ENCODE data around the gene MPHOSPH6.

Gene MPHOSPH6

DNA sequence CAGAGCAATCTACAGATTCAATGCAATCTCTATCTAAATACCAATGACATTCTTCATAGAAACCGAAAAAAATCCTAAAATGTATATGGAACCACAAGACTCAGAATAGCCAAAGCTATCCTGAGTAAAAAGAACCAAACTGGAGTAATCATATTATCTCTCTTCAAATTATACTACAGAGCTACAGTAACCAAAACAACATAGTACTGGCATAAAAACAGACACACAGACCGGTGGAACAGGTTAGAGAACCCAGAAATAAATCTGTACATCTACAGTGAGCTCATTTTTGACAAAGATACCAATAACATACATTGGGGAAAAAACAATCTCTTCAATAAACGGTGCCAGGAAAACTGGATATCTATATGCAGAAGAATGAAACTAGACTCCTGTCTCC is 45.4 kb downstream of the MPHOSPH6 start:
- TF ChIP-seq ZNF565 (CRISPR knock-in tag; conservative IDR thresholded peaks at IDR 0.05; ENCODE audit: low read depth) (no peak), POU6F1 (CRISPR knock-in tag; IDR thresholded peaks at IDR 0.05; ENCODE audit: borderline replicate concordance, low read depth) (no peak), ZNF8 (CRISPR knock-in tag; IDR thresholded peaks at IDR 0.05) (no peak), BACH2 (CRISPR knock-in tag; IDR thresholded peaks at IDR 0.05; ENCODE audit: borderline replicate concordance) (no peak), ZFP30 (CRISPR knock-in tag; IDR thresholded peaks at IDR 0.05) (no peak), RARB (CRISPR knock-in tag; IDR thresholded peaks at IDR 0.05) (no peak), TCF4 (CRISPR knock-in tag; IDR thresholded peaks at IDR 0.05; ENCODE audit: borderline replicate concordance) (no peak), GLIS3 (CRISPR knock-in tag; IDR thresholded peaks at IDR 0.05) (no peak), CSDC2 (CRISPR knock-in tag; IDR thresholded peaks at IDR 0.05) (no peak), ESRRG (CRISPR knock-in tag; IDR thresholded peaks at IDR 0.05) (no peak), ZC3H10 (CRISPR knock-in tag; IDR thresholded peaks at IDR 0.05) (no peak), ZFP3 (CRISPR knock-in tag; IDR thresholded peaks at IDR 0.05) (no peak)
- TF ChIP-seq, protein P1, sequence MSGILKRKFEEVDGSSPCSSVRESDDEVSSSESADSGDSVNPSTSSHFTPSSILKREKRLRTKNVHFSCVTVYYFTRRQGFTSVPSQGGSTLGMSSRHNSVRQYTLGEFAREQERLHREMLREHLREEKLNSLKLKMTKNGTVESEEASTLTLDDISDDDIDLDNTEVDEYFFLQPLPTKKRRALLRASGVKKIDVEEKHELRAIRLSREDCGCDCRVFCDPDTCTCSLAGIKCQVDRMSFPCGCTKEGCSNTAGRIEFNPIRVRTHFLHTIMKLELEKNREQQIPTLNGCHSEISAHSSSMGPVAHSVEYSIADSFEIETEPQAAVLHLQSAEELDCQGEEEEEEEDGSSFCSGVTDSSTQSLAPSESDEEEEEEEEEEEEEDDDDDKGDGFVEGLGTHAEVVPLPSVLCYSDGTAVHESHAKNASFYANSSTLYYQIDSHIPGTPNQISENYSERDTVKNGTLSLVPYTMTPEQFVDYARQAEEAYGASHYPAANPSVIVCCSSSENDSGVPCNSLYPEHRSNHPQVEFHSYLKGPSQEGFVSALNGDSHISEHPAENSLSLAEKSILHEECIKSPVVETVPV (CRISPR knock-in tag; IDR thresholded peaks at IDR 0.05), result no peak
- no peak for ATAC-seq

DNA sequence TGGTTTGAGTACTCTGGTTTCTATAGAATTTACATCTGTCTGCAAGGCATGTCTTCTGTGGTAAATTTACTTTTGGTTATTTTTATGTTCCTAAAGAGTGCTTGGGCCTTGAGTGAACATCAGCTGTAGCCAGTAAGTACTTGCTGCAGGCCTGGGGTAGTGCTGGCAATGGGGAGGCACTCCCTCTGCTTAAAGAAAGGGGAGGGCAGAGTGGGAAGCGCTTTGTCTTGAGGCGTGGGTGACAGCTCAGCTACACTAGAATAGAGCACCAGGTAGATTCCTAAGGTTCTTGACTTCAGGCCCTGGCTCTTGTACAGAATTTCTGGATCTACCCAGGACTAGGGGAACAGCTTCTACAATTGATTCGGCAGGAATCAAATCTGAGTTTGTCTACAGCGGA is 50.6 kb downstream of the MPHOSPH6 start:
- no peak for TF ChIP-seq CSDC2 (CRISPR knock-in tag; IDR thresholded peaks at IDR 0.05)
- no peak for TF ChIP-seq ZC3H10 (CRISPR knock-in tag; IDR thresholded peaks at IDR 0.05)
- TF ChIP-seq ZNF565 (CRISPR knock-in tag; conservative IDR thresholded peaks at IDR 0.05; ENCODE audit: low read depth), result no peak
- no peak for TF ChIP-seq OSR1 (CRISPR knock-in tag; IDR thresholded peaks at IDR 0.05)
- TF ChIP-seq ZFP3 (CRISPR knock-in tag; IDR thresholded peaks at IDR 0.05), result no peak
- TF ChIP-seq SNAI2 (CRISPR knock-in tag; IDR thresholded peaks at IDR 0.05), result no peak
- no peak for TF ChIP-seq ZFP30 (CRISPR knock-in tag; IDR thresholded peaks at IDR 0.05)
- no peak for TF ChIP-seq BACH2 (CRISPR knock-in tag; IDR thresholded peaks at IDR 0.05; ENCODE audit: borderline replicate concordance)
- TF ChIP-seq TSHZ2 (CRISPR knock-in tag; IDR thresholded peaks at IDR 0.05), result no peak
- no peak for TF ChIP-seq TCF4 (CRISPR knock-in tag; IDR thresholded peaks at IDR 0.05; ENCODE audit: borderline replicate concordance)
- no peak for ATAC-seq

GRCh38 chr16:82118749-82119148 is 51.3 kb downstream of the MPHOSPH6 start:
- no peak for ATAC-seq
- no peak for TF ChIP-seq PPARA (CRISPR knock-in tag; IDR thresholded peaks at IDR 0.05; ENCODE audit: borderline replicate concordance)
- no peak for TF ChIP-seq ZFP3 (CRISPR knock-in tag; IDR thresholded peaks at IDR 0.05)
- TF ChIP-seq CREB5 (CRISPR knock-in tag; IDR thresholded peaks at IDR 0.05; ENCODE audit: low read depth), result no peak
- no peak for TF ChIP-seq GLIS3 (CRISPR knock-in tag; IDR thresholded peaks at IDR 0.05)
- no peak for TF ChIP-seq PATZ1 (CRISPR knock-in tag; IDR thresholded peaks at IDR 0.05; ENCODE audit: borderline replicate concordance)
- no peak for TF ChIP-seq ESRRG (CRISPR knock-in tag; IDR thresholded peaks at IDR 0.05)
- no peak for TF ChIP-seq TSHZ2 (CRISPR knock-in tag; IDR thresholded peaks at IDR 0.05)
- TF ChIP-seq BACH2 (CRISPR knock-in tag; IDR thresholded peaks at IDR 0.05; ENCODE audit: borderline replicate concordance), result no peak
- TF ChIP-seq ZFP30 (CRISPR knock-in tag; IDR thresholded peaks at IDR 0.05), result no peak
- no peak for TF ChIP-seq ZNF70 (CRISPR knock-in tag; IDR thresholded peaks at IDR 0.05)
- no peak for TF ChIP-seq CSDC2 (CRISPR knock-in tag; IDR thresholded peaks at IDR 0.05)
- no peak for TF ChIP-seq SNAI2 (CRISPR knock-in tag; IDR thresholded peaks at IDR 0.05)
- TF ChIP-seq, protein P1 (CRISPR knock-in tag; IDR thresholded peaks at IDR 0.05), result no peak
- no peak for TF ChIP-seq ZNF565 (CRISPR knock-in tag; conservative IDR thresholded peaks at IDR 0.05; ENCODE audit: low read depth)
- no peak for TF ChIP-seq POU6F1 (CRISPR knock-in tag; IDR thresholded peaks at IDR 0.05; ENCODE audit: borderline replicate concordance, low read depth)
- no peak for TF ChIP-seq TOX (CRISPR knock-in tag; IDR thresholded peaks at IDR 0.05; ENCODE audit: borderline replicate concordance)
